Myocyte (in vitro differentiated cells): Measurements from ENCODE around the gene DNAJB11. TPM values are rescaled to one million over a fixed set of nuclear protein-coding genes. Genes with fewer than 3 reads are reported as not detected.
A peak's percentile ranks its signal among the peaks of the same experiment; 100 is the strongest.

Source experiments
- DNase-seq: peaks from one replicate; pipeline ENCODE4 v3.0.0-alpha.2; 2012; ENCODE audit warnings: low read depth
- total RNA-seq: library from RNA; depleted of rRNA; stranded (reverse); fragments of >200 nt; gene quantifications from 2 replicates; pipeline ENCODE4 v1.2.3, GENCODE V29; 2014

Gene DNAJB11
- total RNA-seq, 1 donor from 2014 or later = 188 TPM

GRCh38 chr3:186594591-186595113 is 24.1 kb downstream of the DNAJB11 start:
- no peak for DNase-seq

GRCh38 chr3:186596568-186597287 is 26.2 kb downstream of the DNAJB11 start:
- DNase-seq = no peak

GRCh38 chr3:186598108-186598784 is 27.7 kb downstream of the DNAJB11 start:
- DNase-seq = no peak

DNA sequence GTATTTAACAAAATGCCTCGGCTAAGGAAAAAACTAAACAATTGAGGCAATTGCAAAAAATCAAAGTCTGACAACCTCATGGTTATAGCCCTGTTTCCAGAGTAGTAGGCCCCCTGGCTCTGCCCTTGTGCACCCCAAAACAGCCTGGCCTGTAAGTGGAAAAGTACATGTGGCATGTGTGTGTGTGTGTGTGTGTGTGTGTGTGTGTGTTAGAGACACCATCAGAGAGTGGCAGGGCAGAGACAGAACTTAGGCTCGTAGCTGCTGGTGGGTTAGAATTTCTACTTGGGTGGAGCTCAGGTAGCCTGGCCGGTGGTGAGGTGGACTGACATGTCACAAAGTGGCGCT is 28.2 kb downstream of the DNAJB11 start:
- DNase-seq = no peak

DNA sequence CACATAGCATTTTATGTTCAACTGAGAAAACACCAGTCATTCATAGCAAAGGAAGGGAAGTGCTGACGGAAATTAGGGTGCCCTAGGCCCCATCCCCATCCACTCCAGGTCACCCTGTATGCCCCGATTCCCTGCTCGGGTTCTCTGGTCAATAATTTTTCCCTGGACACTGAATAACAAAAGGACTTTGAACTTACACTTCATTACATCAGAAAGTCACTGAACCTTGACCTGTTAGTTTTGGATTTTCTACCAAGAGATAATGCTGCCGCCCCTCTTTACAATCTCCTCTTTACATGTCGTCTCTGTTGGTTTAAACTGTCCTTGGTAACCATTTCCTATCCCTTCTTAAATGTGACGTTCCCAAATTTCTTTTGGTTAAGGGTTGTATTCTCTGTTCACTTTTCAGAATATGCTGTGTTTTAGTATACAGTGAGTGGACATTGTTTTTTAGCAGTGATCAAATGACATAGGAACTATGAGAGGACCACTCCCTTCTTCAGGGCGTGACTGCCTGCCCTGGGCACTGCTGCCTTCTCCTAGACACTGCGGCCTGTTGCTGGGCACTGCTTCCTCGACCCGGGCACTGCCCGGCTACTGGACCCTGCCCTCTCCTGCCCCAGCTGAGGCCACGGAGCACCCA is 28.7 kb downstream of the DNAJB11 start:
- DNase-seq = no peak

DNA sequence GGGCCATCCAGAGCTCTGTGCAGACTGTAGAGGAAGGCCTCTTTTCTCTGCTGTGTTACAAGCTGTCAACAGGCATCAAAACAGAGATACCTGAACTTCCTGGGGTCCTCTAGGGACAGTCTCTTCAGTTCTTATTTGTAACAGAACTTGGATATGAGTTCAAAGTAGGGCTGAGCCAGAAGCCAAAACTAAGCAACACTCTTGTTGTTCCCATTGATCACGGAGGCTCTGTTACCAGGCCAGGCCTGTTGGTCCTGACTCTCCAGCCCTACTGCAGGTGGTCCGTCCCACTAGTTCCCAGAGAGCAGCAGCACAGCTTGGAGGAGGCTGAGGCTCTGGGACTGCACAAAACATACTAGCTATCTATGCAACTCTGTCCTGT is 29.3 kb downstream of the DNAJB11 start:
- DNase-seq = no peak

- no peak for DNase-seq
Observed at GRCh38 chr3:186600896-186601295, 30.4 kb downstream of the DNAJB11 start.

DNA sequence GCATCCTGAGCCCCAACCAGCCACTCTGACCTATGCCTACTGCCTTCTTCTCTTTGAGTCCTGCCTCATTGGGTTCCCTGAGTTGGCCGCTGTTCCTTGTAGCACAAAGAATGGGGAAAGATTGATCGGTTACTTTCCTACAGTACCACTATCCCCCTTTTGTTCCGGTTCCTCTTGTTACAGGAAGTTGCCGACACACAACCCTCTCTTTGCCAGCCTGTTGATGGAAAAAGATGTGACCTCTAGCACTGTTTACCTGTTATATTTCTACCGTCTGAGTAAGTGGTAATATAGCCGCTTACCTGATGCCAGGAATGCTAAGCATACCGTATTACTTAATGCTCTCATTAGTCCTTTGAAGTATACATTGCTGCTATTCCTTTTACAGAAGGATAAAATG is 32.6 kb downstream of the DNAJB11 start:
- no peak for DNase-seq

- DNase-seq = no peak
Observed at GRCh38 chr3:186605078-186605477, 34.6 kb downstream of the DNAJB11 start.

DNA sequence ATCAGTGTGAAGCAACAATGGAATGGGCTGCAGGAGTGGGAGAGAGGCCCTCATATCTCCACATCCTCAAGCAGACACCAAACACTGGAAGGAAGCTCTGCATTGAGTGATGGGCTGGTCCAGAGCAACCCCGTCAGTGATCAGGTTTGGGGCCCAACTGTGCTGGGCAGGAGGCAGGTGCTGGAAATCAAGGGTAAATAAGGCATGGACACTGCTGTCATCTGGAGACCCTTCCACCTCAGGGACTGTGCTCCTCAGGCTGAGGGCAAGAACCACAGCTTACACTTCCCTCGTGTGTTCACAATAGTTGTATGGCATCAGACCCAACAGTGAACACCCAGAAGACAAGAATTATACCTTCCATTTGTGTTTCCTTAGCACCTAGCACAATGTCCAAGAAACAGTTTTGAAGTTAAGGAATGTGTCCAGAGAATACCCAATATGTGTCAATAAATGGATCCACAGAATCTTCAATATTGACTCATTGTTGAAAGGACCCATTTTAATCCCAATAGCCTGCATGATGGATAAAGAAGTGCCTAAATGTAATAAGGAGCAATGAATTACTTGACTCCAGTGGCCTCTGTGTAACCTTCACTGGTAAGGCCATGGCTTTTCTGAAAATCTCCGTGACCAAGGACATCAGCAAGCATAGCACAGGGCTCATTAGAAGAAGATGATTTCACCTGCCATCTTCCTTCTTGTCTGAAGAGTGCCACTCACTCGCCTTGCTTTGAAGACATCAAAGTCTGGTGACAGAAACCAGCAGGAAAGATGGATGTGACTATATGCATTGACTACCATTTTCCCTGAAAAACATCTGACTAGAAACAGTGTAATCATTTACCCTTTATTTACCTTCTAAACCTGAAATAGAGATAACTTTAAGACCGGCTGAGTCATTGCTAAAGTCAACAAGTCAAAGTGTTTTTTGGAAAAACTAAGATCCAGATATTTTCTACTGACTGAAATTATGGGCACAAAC is 35.3 kb downstream of the DNAJB11 start:
- no peak for DNase-seq

DNA sequence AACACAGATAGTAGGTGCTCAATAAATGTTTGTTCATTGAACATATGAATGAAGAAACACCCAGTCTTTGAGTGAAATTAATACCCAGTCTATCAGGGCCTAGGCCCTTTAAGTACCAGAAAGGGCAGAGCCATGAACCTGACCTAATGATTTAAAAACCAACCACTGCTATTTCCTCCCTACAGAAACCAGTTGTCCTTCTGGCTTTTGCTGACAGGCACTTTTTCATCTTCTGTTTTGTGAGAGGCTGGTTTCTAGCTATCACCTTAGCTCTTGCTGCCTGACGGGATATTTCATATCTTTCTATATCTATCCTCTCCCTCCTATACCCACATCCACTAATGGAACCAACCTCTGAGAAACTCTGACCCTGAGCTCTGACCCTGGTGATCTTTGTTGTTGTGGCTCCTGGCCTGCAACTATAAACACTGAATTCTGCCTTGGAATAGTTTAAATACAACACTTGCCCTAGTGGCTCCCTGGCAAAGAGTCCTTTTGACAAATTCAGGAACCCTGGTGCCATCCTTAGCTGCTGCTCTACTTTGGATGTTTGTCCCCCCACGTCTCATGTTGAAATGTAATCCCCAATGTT is 38.2 kb downstream of the DNAJB11 start:
- DNase-seq = no peak

GRCh38 chr3:186609247-186609868 is 38.8 kb downstream of the DNAJB11 start:
- DNase-seq = no peak

- no peak for DNase-seq
Observed at GRCh38 chr3:186612065-186612464, 41.5 kb downstream of the DNAJB11 start.

GRCh38 chr3:186612721-186613636 is 42.5 kb downstream of the DNAJB11 start, which contains the start of gene AHSG:
AHSG (plus strand) TSS chr3:186613060; CDS start chr3:186613142, 82 bp downstream.
- DNase-seq = no peak

GRCh38 chr3:186613637-186614265 is 43.2 kb downstream of the DNAJB11 start:
- DNase-seq = no peak

DNA sequence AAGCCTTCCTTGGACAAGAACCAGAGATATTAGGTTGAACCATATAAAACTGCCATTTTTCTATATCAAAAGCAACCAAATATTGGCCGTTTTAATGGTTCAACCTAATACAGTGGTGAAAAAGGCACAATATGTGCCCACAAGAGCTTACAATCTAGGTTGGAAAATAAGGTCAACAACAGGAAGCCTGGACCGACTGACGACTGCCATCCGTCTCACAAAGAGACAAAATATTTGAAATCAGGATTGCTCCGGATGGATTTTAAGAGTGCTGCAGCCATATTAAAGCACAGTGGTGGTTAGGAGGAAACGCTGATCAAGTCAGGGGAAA is 43.7 kb downstream of the DNAJB11 start:
- DNase-seq = no peak

- DNase-seq = peak; percentile 82
Observed at GRCh38 chr3:186614597-186615483, 44.3 kb downstream of the DNAJB11 start.

DNA sequence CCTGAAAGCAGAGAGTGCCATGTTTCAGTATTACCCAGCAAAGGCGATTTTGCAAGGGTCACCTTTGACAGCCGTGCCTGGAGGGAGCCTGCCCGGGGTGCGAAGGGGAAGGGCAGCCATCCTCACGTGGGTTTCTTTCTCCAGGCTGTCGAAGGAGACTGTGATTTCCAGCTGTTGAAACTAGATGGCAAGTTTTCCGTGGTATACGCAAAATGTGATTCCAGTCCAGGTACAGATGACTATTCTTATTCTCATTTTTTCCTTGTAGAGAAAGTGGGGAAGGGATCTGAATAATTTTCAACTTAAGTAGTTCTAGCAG is 45.7 kb downstream of the DNAJB11 start:
- DNase-seq = no peak
